ENCODE data around the gene MMP12.

MMP12 gene

DNA sequence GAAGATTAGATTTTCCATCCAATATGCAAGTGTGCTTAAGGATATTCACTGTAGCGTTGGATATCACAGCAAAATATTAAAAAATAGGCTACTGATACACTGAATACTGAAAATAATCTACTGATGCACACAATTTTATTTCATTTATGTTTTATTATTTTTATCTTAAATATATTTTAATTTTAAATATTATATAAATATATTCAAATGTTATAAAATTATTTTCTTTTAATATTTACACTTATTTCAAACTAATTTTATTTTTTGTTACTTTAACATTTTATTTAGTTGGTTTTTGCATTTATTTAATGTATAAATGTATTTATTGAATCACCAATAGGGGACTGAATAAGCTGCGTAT lies 43.7 kb downstream of the MMP12 start:
- no peak for TF ChIP-seq FOXM1 (IDR thresholded peaks at IDR 0.05; ENCODE audit: borderline replicate concordance, low read depth)
- TF ChIP-seq YY1 (IDR thresholded peaks at IDR 0.05; ENCODE audit: low read depth): no peak
- TF ChIP-seq CREB1 (IDR thresholded peaks at IDR 0.05; ENCODE audit: low read depth): no peak
- TF ChIP-seq, protein P1, sequence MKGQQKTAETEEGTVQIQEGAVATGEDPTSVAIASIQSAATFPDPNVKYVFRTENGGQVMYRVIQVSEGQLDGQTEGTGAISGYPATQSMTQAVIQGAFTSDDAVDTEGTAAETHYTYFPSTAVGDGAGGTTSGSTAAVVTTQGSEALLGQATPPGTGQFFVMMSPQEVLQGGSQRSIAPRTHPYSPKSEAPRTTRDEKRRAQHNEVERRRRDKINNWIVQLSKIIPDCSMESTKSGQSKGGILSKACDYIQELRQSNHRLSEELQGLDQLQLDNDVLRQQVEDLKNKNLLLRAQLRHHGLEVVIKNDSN (IDR thresholded peaks at IDR 0.05): no peak
- TF ChIP-seq CEBPB (IDR thresholded peaks at IDR 0.05): no peak

DNA sequence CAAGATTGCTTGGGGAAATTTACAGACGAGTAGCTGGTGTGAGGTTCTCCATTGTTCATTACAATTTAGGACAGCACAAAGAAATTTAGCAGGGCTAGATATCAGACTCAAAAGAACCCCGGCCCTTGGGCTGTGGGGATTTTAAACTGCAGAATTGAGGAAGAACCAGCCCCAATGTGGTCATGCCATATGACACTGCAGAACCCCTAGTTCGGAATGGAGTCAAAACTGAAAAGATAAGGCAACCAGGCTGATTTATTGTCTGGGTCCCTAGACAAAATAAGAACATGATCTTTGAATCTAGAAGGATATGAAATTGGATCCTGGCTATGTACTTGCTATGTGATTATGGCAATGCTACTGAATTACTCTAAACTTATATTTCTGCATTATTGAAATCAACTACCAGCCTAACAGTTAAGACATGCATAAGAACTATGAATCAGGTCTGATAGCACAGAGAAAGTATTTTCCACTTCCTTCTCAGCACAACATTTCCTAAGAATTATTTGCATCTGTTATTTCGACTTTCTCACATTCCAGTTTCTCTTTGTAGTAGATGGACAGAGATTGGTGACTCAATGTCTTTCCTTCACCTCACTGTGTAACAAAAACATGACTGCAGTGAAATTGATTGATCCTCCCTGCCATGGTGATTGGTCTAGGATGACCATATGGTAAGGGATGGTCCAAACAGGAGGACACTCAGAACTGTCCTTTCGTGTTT lies 44.6 kb downstream of the MMP12 start:
- TF ChIP-seq, protein P1 (IDR thresholded peaks at IDR 0.05): no peak
- TF ChIP-seq, protein P2, sequence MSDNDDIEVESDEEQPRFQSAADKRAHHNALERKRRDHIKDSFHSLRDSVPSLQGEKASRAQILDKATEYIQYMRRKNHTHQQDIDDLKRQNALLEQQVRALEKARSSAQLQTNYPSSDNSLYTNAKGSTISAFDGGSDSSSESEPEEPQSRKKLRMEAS (IDR thresholded peaks at IDR 0.05): no peak
- TF ChIP-seq RAD21 (IDR thresholded peaks at IDR 0.05; ENCODE audit: low read depth) (no peak), EP300 (IDR thresholded peaks at IDR 0.05; ENCODE audit: borderline replicate concordance) (no peak), ZBTB7A (IDR thresholded peaks at IDR 0.05; ENCODE audit: low read depth) (no peak), TAF1 (IDR thresholded peaks at IDR 0.05; ENCODE audit: low read depth) (no peak)
- TF ChIP-seq, protein P3, sequence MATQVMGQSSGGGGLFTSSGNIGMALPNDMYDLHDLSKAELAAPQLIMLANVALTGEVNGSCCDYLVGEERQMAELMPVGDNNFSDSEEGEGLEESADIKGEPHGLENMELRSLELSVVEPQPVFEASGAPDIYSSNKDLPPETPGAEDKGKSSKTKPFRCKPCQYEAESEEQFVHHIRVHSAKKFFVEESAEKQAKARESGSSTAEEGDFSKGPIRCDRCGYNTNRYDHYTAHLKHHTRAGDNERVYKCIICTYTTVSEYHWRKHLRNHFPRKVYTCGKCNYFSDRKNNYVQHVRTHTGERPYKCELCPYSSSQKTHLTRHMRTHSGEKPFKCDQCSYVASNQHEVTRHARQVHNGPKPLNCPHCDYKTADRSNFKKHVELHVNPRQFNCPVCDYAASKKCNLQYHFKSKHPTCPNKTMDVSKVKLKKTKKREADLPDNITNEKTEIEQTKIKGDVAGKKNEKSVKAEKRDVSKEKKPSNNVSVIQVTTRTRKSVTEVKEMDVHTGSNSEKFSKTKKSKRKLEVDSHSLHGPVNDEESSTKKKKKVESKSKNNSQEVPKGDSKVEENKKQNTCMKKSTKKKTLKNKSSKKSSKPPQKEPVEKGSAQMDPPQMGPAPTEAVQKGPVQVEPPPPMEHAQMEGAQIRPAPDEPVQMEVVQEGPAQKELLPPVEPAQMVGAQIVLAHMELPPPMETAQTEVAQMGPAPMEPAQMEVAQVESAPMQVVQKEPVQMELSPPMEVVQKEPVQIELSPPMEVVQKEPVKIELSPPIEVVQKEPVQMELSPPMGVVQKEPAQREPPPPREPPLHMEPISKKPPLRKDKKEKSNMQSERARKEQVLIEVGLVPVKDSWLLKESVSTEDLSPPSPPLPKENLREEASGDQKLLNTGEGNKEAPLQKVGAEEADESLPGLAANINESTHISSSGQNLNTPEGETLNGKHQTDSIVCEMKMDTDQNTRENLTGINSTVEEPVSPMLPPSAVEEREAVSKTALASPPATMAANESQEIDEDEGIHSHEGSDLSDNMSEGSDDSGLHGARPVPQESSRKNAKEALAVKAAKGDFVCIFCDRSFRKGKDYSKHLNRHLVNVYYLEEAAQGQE (IDR thresholded peaks at IDR 0.05; ENCODE audit: low read depth): no peak

DNA sequence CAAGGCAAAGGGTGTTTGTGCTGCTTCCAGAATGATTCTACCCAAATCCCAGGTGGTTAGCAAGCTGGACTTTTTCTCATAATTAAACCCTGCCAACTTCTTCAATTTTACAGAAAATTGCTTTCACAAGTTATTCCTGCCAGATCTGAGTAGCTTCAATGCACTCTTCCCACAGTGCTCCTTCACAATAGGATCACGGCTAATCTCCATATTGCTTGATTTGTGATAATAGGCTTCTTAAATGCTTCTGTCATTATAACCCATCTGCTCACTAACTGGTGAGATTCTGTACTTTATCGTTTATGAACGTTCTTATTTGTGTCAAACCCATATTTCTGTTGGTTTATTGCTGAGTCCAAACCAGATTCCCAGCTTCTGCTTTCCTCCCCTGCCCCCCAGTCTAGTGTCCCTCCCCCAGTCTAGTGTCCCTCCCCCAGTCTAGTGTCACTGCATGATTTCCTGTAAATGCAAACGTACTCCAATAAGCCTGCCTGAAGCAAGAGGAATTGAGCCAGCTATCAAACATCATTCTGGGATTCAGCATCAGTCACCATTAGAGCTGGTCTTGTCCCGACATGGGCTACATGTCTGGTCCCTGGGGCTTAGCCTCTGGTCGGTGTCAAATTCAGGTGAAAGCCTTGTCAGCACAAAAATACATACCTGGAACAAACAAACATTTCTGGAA lies 45.3 kb downstream of the MMP12 start:
- TF ChIP-seq, protein P3 (IDR thresholded peaks at IDR 0.05; ENCODE audit: low read depth): no peak
- TF ChIP-seq TEAD4 (IDR thresholded peaks at IDR 0.05): no peak
- TF ChIP-seq, protein P1 (IDR thresholded peaks at IDR 0.05): no peak
- TF ChIP-seq CREB1 (IDR thresholded peaks at IDR 0.05; ENCODE audit: low read depth): no peak
- no peak for TF ChIP-seq FOXM1 (IDR thresholded peaks at IDR 0.05; ENCODE audit: borderline replicate concordance, low read depth)
- no peak for TF ChIP-seq YY1 (IDR thresholded peaks at IDR 0.05; ENCODE audit: low read depth)
- no peak for TF ChIP-seq TAF1 (IDR thresholded peaks at IDR 0.05; ENCODE audit: low read depth)
- no peak for TF ChIP-seq ZBTB7A (IDR thresholded peaks at IDR 0.05; ENCODE audit: low read depth)
- TF ChIP-seq CEBPB (IDR thresholded peaks at IDR 0.05): no peak

DNA sequence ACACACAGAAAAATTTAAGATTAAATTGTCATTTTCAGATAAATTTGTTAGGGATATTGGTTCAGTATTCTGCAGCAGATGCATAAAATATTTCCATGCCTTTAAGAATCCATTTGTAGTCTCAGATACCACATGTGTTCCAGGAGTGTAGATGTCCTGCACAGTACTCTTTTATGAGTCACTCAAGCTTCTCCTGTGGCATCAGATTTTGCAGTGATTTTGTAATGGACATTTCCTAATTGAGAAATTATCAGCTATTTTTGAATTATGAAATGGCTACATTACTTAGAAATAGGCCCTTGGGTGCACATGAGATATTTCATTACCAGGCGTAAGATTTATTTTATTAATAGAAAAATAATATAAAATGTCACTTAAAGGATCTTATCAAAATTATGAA lies 50.2 kb downstream of the MMP12 start:
- TF ChIP-seq NFIC (IDR thresholded peaks at IDR 0.05) (no peak), TCF12 (IDR thresholded peaks at IDR 0.05; ENCODE audit: low read depth) (no peak), ZBTB7A (IDR thresholded peaks at IDR 0.05; ENCODE audit: low read depth) (no peak), RAD21 (IDR thresholded peaks at IDR 0.05; ENCODE audit: low read depth) (no peak), EP300 (IDR thresholded peaks at IDR 0.05; ENCODE audit: borderline replicate concordance) (no peak), TAF1 (IDR thresholded peaks at IDR 0.05; ENCODE audit: low read depth) (no peak), CEBPB (IDR thresholded peaks at IDR 0.05) (no peak), TEAD4 (IDR thresholded peaks at IDR 0.05) (no peak), FOXM1 (IDR thresholded peaks at IDR 0.05; ENCODE audit: borderline replicate concordance, low read depth) (no peak), YY1 (IDR thresholded peaks at IDR 0.05; ENCODE audit: low read depth) (no peak), CREB1 (IDR thresholded peaks at IDR 0.05; ENCODE audit: low read depth) (no peak)
- TF ChIP-seq, protein P1 (IDR thresholded peaks at IDR 0.05): no peak
- TF ChIP-seq, protein P2 (IDR thresholded peaks at IDR 0.05): no peak

DNA sequence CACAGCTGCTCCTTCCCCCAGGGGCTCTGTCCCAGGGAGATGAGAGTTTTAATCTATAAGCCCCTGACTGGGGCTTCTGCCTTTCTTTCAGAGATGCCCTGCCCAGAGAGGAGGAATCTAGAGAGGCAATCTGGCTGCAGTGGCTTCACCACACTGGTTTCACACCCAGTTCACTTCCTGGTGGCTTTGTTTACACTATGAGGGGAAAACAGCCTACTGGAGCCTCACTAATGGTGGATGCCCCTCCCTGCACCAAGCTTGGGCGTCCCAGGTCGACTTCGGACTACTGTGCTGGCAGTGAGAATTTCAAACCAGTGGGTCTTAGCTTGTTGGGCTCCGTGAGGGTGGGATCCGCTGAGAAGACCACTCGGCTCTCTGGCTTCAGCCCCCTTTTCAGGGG lies 55.3 kb downstream of the MMP12 start:
- TF ChIP-seq TEAD4 (IDR thresholded peaks at IDR 0.05): no peak
- TF ChIP-seq EP300 (IDR thresholded peaks at IDR 0.05; ENCODE audit: borderline replicate concordance): no peak
- TF ChIP-seq, protein P3 (IDR thresholded peaks at IDR 0.05; ENCODE audit: low read depth): no peak
- TF ChIP-seq, protein P2 (IDR thresholded peaks at IDR 0.05): no peak
- TF ChIP-seq CEBPB (IDR thresholded peaks at IDR 0.05): no peak
- TF ChIP-seq EGR1 (IDR thresholded peaks at IDR 0.05): no peak
- no peak for TF ChIP-seq FOXM1 (IDR thresholded peaks at IDR 0.05; ENCODE audit: borderline replicate concordance, low read depth)
- no peak for TF ChIP-seq RAD21 (IDR thresholded peaks at IDR 0.05; ENCODE audit: low read depth)
- no peak for TF ChIP-seq TAF1 (IDR thresholded peaks at IDR 0.05; ENCODE audit: low read depth)
- TF ChIP-seq, protein P1 (IDR thresholded peaks at IDR 0.05): no peak
- TF ChIP-seq TCF12 (IDR thresholded peaks at IDR 0.05; ENCODE audit: low read depth): no peak
- TF ChIP-seq CREB1 (IDR thresholded peaks at IDR 0.05; ENCODE audit: low read depth): no peak
- TF ChIP-seq ZBTB7A (IDR thresholded peaks at IDR 0.05; ENCODE audit: low read depth): no peak
- TF ChIP-seq NFIC (IDR thresholded peaks at IDR 0.05): no peak
- TF ChIP-seq YY1 (IDR thresholded peaks at IDR 0.05; ENCODE audit: low read depth): no peak
